CD4-positive, alpha-beta T cell (primary cell): Measurements from ENCODE around the gene SLC27A2. TPM values are rescaled to one million over a fixed set of nuclear protein-coding genes. Genes with fewer than 3 reads are reported as not detected.
"Not testable (repeated sequence)": the region's sequence is repeated elsewhere in the genome, so short reads cannot be mapped to it uniquely, and the experiment has no call there.

Source experiments
- ATAC-seq: fragments of 200-7000 bp; cut with Tn5 transposase; one replicate; pipeline ENCODE4 v1.10.0; 2022; ENCODE audit warnings: mild to moderate bottlenecking; ENCODE audit not compliant: poor library complexity
- CTCF ChIA-PET: fragments of 350-600 bp; sonication (Branson Sonifier 250); formaldehyde crosslinking; loops from one replicate; lab custom pipeline; 2021; ENCODE audit warnings: antibody characterized with exemption, inconsistent platforms; lab: Charles Lee
- POLR2A ChIA-PET: fragments of 350-600 bp; sonication (Branson Sonifier 250); formaldehyde crosslinking; loops from one replicate; lab custom pipeline; 2021; ENCODE audit warnings: antibody characterized with exemption, inconsistent platforms; lab: Charles Lee
- DNase-seq, 14 experiments: peaks; one replicate each; pipeline ENCODE4 v3.0.0-alpha.2; 2013 to 2020; ENCODE audit warnings: mixed read lengths in 2 of 14
- H3K27ac ChIP-seq, 2 donors: one replicate each; pipeline versions ENCODE4 v1.5.1 to v1.7.0; 2013; ENCODE audit warnings: low read length in 2 of 2, low read depth in 1 of 2, mild to moderate bottlenecking in 1 of 2
- H3K27me3 ChIP-seq, 2 experiments: 1 replicate in 1 of 2; 2 replicates in 1 of 2; pipeline versions ENCODE4 v1.6.1 to v1.7.0; 2013; ENCODE audit warnings: low read length in 2 of 2, control low read depth in 1 of 2, mild to moderate bottlenecking in 1 of 2, moderate library complexity in 1 of 2; ENCODE audit not compliant: insufficient read depth in 2 of 2, control insufficient read depth in 1 of 2
- H3K36me3 ChIP-seq: one replicate; pipeline ENCODE4 v1.6.1; 2013; ENCODE audit warnings: low read length, control low read depth; ENCODE audit not compliant: insufficient read depth
- H3K4me1 ChIP-seq: one replicate; pipeline ENCODE4 v1.6.1; 2013; ENCODE audit warnings: low read length, control low read depth; ENCODE audit not compliant: insufficient read depth
- H3K4me3 ChIP-seq: one replicate; pipeline ENCODE4 v1.5.1; 2013; ENCODE audit warnings: mild to moderate bottlenecking, low read length, moderate library complexity
- H3K9me3 ChIP-seq, 2 experiments: 1 replicate in 1 of 2; 2 replicates in 1 of 2; pipeline versions ENCODE4 v1.6.1 to v1.7.0; 2013; ENCODE audit warnings: low read length in 2 of 2, mild to moderate bottlenecking in 2 of 2, control low read depth in 1 of 2, moderate library complexity in 1 of 2; ENCODE audit not compliant: control insufficient read depth in 1 of 2, insufficient read depth in 1 of 2
- H3K27ac Mint-ChIP-seq: one replicate; pipeline ENCODE4 v1.8.0; 2020; ENCODE audit warnings: mixed read lengths
- H3K27me3 Mint-ChIP-seq: one replicate; pipeline ENCODE4 v1.8.0; 2021; ENCODE audit warnings: mixed read lengths
- H3K36me3 Mint-ChIP-seq: one replicate; pipeline ENCODE4 v1.8.0; 2021; ENCODE audit warnings: low read depth, mixed read lengths
- H3K4me1 Mint-ChIP-seq: one replicate; pipeline ENCODE4 v1.8.0; 2021; ENCODE audit warnings: low read depth, mixed read lengths
- H3K4me3 Mint-ChIP-seq: one replicate; pipeline ENCODE4 v1.8.0; 2020; ENCODE audit warnings: mild to moderate bottlenecking, mixed read lengths
- H3K9me3 Mint-ChIP-seq: one replicate; pipeline ENCODE4 v1.8.0; 2020; ENCODE audit warnings: mixed read lengths
- intact Hi-C, 2 experiments: fragments of 100-400 bp; cut with DNase I in 1 of 2; cut with micrococcal nuclease in 1 of 2; formaldehyde crosslinking; loops; one replicate each; pipeline versions ENCODE4 v1.15.1 to v1.9.0; 2023 to 2025; cut with DNase I, micrococcal nuclease
- total RNA-seq, 174 experiments: library from RNA in 2 of 174; stranded (reverse) in 2 of 174; gene quantifications; one replicate each; pipeline ENCODE4 v1.2.3 and lab custom pipeline; 2021 to 2026
- TF ChIP-seq, protein P1 (sequence below): fragments of 200-600 bp; IDR thresholded peaks from one replicate; pipeline ENCODE4 v1.8.0; 2022; ENCODE audit warnings: antibody characterized with exemption, mild to moderate bottlenecking

The SLC27A2 gene
- total RNA-seq, 2 experiments from 2014 or later = 0.22 to 0.31 TPM

DNA sequence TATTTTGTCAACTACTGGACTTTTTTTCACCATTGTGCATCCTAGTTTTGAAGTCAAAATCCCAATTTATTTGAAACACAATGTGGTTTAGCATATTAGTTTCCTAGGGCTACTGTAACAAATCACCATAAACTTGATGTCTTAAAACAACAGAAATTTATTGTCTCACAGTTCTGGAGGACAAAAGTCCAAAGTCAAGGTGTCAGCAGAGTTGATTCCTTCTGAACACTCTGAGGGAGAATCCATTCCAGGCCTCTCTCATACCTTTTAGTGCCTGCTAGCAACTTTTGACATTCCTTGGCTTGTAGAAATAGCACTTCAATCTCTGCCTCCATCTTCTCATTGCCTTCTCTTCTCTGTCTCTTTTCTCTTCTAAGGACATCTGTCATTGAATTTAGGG, 14.9 kb upstream of the SLC27A2 start:
- ATAC-seq = no peak
- Histone ChIP-seq H3K36me3 (no peaks in the 10 kb centered on the region), H3K9me3 (peaks cover 0 to 6% of the 10 kb centered on the region in 2 experiments), H3K4me1 (no peaks in the 10 kb centered on the region), H3K27ac (no peak overlapping the region), H3K4me3 (no peak overlapping the region), H3K27me3 (peaks cover 4% of the 10 kb centered on the region in 2 experiments)
- ChIA-PET CTCF (no interaction called here), POLR2A (no interaction called here)
- TF ChIP-seq, protein P1, sequence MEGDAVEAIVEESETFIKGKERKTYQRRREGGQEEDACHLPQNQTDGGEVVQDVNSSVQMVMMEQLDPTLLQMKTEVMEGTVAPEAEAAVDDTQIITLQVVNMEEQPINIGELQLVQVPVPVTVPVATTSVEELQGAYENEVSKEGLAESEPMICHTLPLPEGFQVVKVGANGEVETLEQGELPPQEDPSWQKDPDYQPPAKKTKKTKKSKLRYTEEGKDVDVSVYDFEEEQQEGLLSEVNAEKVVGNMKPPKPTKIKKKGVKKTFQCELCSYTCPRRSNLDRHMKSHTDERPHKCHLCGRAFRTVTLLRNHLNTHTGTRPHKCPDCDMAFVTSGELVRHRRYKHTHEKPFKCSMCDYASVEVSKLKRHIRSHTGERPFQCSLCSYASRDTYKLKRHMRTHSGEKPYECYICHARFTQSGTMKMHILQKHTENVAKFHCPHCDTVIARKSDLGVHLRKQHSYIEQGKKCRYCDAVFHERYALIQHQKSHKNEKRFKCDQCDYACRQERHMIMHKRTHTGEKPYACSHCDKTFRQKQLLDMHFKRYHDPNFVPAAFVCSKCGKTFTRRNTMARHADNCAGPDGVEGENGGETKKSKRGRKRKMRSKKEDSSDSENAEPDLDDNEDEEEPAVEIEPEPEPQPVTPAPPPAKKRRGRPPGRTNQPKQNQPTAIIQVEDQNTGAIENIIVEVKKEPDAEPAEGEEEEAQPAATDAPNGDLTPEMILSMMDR = no peak
- H3K27ac Mint-ChIP-seq = no peak overlapping the region
- intact Hi-C loops = no loop called here
- no peaks in the 10 kb centered on the region for H3K36me3 Mint-ChIP-seq
- H3K4me3 Mint-ChIP-seq = no peak overlapping the region
- peaks cover 26% of the 10 kb centered on the region for H3K27me3 Mint-ChIP-seq
- no peaks in the 10 kb centered on the region for H3K4me1 Mint-ChIP-seq
- no peaks in the 10 kb centered on the region for H3K9me3 Mint-ChIP-seq
- no peak for DNase-seq

GRCh38 chr15:50168379-50168778, 13.6 kb upstream of the SLC27A2 start:
- Histone ChIP-seq H3K9me3 (peaks cover 0 to 12% of the 10 kb centered on the region in 2 experiments), H3K27ac (no peak overlapping the region), H3K4me3 (no peak overlapping the region), H3K27me3 (peaks cover 0 to 4% of the 10 kb centered on the region in 2 experiments), H3K4me1 (no peaks in the 10 kb centered on the region), H3K36me3 (no peaks in the 10 kb centered on the region)
- TF ChIP-seq, protein P1 = no peak
- intact Hi-C loops = no loop called here
- Mint-ChIP-seq H3K4me1 (no peaks in the 10 kb centered on the region), H3K36me3 (no peaks in the 10 kb centered on the region), H3K9me3 (no peaks in the 10 kb centered on the region), H3K27me3 (peaks cover 19% of the 10 kb centered on the region), H3K4me3 (no peak overlapping the region), H3K27ac (no peak overlapping the region)
- POLR2A ChIA-PET = no interaction called here
- DNase-seq = no peak
- CTCF ChIA-PET = no interaction called here
- no peak for ATAC-seq

- no peaks in the 10 kb centered on the region for H3K36me3 Mint-ChIP-seq
- ChIA-PET POLR2A (no interaction called here), CTCF (no interaction called here)
- ATAC-seq (no peak), DNase-seq (no peak)
- H3K27me3 Mint-ChIP-seq = peaks cover 18% of the 10 kb centered on the region
- Histone ChIP-seq H3K4me3 (no peak overlapping the region), H3K9me3 (peaks cover 0 to 9% of the 10 kb centered on the region in 2 experiments), H3K36me3 (no peaks in the 10 kb centered on the region), H3K27ac (no peak overlapping the region), H3K27me3 (no peaks in the 10 kb centered on the region), H3K4me1 (no peaks in the 10 kb centered on the region)
- no peak overlapping the region for H3K27ac Mint-ChIP-seq
- H3K4me1 Mint-ChIP-seq = no peaks in the 10 kb centered on the region
- intact Hi-C loops = no loop called here
- no peak overlapping the region for H3K4me3 Mint-ChIP-seq
- TF ChIP-seq, protein P1 = no peak
- H3K9me3 Mint-ChIP-seq = no peaks in the 10 kb centered on the region
Observed at GRCh38 chr15:50168783-50169411, 13.1 kb upstream of the SLC27A2 start.

DNA sequence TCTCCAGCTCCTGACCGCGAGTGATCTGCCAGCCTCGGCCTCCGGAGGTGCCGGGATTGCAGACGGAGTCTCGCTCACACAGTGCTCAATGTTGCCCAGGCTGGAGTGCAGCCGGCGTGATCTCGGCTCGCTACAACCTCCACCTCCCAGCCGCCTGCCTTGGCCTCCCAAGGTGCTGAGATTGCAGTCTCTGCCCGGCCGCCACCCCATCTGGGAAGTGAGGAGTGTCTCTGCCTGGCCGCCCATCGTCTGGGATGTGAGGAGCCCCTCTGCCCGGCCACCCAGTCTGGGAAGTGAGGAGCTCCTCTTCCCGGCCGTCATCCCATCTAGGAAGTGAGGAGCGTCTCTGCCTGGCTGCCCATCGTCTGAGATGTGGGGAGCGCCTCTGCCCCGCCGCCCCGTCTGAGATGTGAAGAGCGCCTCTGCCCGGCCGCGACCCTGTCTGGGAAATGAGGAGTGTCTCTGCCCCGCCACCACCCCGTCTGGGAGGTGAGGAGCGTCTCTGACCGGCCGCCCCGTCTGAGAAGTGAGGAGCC, 9.6 kb upstream of the SLC27A2 start:
- H3K27ac Mint-ChIP-seq, H3K4me1 ChIP-seq, H3K9me3 Mint-ChIP-seq, H3K36me3 ChIP-seq, H3K36me3 Mint-ChIP-seq, ATAC-seq, H3K27me3 ChIP-seq, H3K4me1 Mint-ChIP-seq, CTCF ChIA-PET, intact Hi-C loops, H3K9me3 ChIP-seq, H3K4me3 ChIP-seq, H3K4me3 Mint-ChIP-seq, POLR2A ChIA-PET, DNase-seq, H3K27ac ChIP-seq: not testable (repeated sequence)
- peaks cover 11% of the 10 kb centered on the region for H3K27me3 Mint-ChIP-seq
